HG03575 (cell line): ENCODE data around the gene SEPTIN12.
"Not testable (repeated sequence)": the region's sequence is repeated elsewhere in the genome, so short reads cannot be mapped to it uniquely, and the experiment has no call there.

Experiments used
- ATAC-seq: cut with Tn5 transposase; IDR thresholded peaks from one replicate; pipeline ENCODE4 v1.9.1; 2021; ENCODE audit not compliant: unreplicated experiment, insufficient number of reproducible peaks, low FRiP score; ENCODE audit errors: extremely low read depth

The SEPTIN12 gene

DNA sequence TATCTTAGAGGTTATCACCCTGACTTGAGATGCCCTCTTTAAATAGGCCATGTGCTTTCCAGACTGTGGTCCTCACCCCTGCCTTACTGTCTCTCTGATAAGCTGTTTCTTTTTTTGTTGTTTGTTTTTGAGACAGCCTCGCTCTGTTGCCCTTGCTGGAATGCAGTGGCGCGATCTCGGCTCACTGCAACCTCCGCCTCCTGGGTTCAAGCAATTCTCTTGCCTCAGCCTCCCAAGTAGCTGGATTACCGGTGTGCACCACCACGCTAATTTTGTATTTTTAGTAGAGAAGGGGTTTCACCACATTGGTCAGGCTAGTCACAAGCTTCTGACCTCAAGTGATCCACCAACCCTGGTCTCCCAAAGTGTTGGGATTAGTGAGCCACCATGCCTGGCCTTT, 765 bp upstream of the SEPTIN12 start:
- ATAC-seq: no peak

DNA sequence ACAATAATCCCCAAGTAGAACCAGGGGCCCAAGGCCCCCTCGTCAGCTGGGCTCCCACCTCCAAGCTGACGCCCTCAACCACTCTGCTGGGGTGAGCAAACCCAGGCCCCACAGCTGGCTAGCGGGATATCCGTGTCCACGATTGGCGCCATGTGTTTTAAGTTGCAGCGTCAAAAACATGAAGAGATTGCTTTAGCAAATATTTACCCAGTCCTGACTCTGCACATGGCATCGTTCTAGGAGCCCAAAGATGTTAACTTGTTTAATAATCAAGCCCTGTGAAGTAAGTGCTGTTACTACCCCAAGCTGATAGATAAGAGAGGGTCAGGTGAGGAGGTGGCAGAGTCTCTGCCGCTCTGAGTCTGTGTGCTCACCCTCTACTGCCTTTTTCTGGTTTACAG, 344 bp upstream of the SEPTIN12 start:
- ATAC-seq: no peak

DNA sequence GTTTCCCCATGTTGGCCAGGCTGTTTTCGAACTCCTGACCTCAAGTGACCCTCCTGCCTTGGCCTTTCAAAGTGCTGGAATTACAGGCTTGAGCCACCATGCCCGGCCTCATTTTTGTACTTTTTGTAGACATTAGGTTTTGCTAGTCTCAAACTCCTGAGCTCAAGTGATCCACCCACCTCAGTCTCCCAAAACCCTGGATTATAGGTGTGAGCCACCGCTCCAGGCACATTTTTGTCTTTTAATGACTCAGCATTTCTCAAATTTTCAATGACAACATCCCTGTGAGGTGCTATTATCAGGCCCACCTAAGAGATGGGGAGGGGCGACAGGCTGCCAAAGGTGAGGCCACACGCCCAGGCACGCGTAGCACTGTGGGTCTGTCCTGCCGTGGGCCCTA, 1.1 kb downstream of the SEPTIN12 start:
- no peak for ATAC-seq

DNA sequence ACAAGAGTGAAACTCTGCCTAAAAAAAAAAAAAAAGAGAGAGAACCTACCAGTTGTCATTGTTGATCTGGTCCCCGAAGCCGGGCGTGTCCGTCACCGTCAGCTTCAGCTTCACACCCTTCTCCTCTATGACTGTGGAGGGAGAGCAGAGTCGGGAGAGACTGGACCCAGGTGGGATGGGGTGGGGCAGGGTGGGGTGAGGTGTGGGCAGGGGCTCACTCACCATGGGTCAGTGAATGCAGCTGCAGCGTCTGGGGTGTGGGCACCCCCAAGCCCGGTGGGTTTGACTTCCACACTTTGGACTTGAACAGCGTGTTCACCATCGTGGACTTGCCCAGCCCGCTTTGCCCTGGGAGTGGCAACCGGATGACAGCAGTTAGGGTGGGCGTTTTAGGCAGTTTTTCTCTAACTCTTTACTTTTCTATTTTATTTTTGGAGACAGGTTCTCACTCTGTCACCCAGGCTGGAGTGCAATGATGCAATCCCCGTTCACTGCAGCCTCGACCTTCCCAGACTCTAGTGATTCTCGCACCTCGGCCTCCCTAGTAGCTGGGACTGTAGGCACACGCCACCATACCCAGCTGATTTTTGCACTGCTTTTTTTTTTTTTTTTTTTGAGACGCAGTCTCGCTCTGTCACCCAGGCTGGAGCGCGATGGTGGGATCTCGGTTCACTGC, 2.2 kb downstream of the SEPTIN12 start:
- ATAC-seq: no peak

DNA sequence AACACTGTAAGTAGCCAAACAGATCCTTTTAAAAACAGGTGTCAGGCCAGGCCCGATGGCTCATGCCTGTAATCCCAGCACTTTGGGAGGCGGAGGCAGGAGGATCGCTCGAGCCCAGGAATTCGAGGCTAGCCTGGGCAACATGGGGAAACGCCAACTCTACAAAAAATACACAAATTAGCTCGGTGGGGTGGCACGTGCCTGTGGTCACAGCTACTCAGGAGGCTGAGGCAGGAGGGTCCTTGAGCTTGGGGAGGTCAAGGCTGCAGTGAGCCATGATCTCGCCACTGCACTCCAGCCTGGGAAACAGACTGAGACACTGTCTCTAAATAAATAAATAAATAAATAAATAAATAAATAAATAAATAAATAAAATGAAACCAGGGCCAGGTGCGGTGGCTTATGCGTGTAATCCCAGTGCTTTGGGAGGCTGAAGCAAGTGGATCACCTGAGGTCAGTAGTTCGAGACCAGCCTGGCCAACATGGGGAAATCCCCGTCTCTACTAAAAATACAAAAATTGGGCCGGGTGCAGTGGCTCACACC, 3.6 kb downstream of the SEPTIN12 start:
- not testable (repeated sequence) for ATAC-seq

DNA sequence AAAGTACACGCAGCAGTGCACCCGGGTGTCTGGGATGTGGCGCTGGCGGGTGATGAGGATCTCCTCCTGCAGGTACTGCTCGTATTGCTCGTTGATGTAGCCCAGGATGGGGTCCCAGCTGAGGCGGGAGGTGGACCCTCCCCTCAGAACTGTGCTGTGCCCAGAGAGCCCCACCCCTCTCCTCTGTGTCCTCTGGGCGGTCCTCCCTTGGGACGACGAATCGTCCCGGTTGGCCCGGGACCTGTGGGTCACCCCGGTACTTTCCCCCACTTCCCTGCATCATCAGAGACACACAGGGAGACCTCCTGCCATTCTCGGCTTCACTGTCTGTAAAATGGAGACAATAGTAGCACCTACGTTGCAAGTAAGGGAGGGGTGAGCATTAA, 4.2 kb downstream of the SEPTIN12 start:
- no peak for ATAC-seq

DNA sequence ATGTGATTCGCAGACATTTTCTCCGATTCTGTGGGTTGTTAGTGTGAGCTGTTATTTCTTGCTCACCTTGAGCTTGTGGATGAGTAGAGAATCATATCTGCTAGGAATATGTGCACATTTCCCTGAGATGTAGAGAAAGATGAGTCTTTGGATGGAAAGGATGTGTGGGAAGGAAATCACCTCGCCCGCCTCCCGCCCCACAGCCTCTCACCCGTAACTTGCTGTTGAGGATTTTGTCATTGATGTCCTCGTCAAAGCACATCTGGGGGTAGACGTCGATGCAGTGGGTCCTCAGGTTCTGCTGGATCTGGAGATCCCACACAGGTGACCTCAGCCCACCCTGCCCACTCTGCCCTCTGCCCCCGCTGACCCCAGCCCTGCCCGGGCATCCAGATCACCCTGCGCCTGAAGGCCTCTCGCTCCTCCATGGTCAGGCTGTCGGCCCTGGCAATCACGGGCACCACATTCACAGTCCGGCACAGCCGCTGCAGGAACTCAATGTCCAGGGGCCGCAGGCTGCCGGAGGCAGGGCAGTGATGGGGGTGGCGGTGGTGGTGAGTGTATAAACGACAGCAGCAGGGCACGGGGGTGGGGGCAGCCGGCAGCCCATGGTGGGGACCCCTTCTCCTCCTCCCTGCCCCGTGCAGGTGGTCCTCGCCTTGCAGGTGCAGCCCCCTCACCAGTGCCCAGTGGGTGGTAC, 4.7 kb downstream of the SEPTIN12 start:
- ATAC-seq: no peak

DNA sequence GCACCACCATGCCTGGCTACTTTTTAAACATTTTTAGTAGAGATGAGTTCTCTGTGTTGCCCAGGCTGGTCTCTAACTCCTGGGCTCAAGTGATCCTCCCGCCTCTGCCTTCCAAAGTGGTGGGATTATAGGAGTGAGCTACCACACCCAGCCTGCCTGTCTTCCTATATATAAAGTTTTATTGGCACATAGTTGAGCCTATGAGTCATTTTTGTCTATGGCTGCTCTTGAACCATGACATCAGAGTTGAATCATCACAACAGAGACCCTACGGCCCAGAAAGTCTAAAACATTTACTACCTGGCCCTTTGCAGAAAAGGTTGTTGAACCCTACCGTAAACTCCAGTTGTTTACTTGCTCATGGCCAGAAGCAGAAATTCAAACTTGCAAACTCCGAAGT, 7.9 kb downstream of the SEPTIN12 start:
- no peak for ATAC-seq

DNA sequence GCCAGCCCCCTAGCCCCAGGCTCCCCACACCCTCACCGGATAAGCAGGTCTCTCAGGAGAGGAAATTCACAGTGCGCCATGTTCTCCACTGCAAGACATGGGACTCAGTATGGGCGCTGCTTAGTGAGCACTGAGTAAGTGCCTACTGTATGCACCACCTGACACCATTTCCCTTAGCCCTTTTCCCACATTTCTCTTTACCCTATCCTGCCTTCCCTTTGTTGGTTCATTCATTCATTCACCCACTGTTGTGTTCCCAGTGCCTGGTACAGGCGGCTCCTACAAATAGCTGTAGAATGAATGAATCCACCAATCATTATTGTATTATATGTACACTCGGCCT, 10.1 kb downstream of the SEPTIN12 start:
- ATAC-seq: no peak

DNA sequence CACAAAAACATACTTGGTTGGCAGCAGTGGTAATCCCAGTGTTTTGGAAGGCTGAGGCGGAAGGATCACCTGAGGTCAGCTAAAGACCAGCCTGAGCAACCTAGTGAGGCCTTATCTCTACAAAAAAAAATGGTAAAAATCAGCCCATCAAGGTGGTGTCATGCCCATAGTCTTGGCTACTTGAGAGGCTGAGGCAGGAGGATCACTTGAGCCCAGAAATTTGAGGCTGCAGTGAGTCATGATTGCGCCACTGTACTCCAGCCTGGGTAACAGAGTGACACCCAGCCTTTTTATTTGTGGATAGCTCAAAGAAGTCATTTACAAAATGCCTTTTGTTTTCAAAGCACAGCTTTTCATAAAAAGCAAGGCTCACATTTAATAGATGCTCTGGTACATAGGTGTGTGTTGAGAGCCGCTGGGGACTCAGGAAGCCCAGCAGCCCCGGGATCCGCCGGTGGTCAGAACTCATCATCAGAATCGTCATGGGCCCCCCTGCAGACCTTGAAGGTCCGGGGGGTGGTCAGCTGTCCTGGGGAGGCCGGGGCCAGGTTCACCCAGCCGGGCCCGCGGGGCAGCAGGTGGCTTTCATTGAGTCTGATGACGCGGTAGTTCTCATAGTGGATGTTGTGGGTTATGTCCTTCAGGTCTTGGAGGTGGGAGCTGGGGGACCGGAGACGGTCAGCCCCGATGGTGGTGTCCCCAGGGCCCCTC, 10.7 kb downstream of the SEPTIN12 start:
- ATAC-seq: no peak

DNA sequence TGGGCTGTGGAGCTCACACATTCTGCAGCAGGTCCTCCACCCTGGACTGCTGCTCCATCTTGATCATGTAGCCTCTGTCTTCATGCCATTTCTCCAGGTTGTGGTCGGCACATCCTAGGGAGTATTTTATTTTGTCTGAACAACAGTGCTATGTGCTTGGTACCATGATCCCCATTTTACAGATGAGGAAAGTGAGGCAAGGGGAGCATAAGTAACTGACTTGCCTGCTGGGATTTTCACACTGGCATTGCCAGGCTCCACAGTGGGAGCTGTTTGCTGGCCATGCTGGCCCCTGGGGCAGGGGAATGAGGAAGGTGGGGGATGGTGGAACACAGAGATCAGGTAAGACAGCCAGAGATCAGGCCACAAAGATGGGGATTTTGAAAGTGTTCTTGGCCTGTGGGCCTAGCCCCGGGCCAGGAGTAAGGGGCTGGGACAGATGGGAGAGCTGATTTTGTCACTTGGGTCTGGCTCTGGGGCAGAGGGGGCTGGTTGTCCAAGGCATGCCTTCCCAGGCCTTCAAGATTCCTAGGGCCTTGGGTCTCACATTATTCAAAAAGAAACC, 11.9 kb downstream of the SEPTIN12 start:
- no peak for ATAC-seq

DNA sequence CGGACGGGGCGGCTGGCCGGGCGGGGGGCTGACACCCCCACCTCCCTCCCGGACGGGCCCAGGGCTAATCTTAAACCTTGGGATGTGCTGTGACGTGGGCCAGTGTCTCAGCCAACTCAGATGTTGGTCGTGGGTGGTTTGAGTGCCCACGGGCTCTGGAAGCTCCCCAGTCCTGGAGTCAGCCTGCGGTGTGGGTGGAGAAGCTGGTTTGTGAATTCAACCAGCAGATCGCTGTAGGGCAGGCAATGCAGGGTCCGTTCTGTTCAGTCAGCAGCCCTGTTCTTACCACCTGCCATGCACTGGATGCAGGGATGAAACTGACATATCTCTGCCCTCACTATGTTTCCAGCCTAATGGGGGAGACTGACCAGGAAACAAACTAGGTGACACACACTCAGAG, 13.1 kb downstream of the SEPTIN12 start:
- ATAC-seq: no peak

DNA sequence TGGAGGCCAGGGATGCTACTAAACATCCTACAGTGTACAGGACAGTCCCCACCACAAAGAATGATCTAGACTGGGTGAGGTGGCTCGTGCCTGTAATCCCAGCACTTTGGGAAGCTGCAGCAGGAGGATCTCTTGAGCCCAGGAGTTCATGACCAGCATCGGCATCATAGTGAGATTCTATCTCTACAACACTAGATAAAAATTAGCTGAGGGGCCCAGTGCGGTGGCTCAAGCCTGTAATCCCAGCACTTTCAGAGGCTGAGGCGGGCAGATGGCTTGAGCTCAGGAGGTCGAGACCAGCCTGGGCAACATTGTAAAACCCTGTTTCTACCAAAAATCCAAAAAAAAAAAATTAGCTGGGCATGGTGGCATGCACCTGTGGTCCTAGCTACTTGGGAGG, 15.8 kb downstream of the SEPTIN12 start:
- no peak for ATAC-seq

DNA sequence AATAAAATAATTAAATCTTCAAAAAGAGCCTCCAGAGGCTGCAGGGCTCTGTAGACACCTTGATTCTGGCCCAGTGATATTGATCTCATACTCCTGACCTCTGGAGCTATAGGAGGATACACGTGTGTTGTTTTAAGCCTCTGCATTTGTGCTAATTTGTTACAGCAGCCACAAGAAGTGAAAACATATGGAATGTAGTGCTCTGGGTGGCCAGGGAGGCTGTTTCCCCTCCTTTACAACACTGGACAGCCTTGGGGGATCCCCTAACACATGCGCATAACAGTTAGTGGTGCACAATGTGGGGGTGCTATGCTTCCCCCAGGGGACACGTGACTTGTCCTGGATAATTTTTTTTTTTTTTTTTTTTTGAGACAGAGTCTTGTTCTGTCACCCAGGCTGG, 16.5 kb downstream of the SEPTIN12 start:
- no peak for ATAC-seq

DNA sequence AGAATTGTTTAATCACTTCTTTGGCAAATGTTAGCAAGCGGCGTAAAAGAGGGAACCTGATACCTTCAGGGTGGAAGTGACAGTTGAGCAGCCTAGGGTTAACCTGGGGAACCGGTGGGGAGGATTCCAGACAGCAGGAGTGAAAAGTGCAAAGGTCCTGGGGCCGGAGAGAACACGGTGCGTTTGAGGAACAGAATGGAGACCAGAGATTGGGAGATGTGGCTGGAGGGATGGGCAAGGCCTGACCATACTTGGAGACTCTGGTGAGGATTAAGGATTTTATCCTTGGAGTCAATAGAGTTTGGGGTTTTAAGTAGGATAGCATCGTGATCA, 18.9 kb downstream of the SEPTIN12 start:
- no peak for ATAC-seq

DNA sequence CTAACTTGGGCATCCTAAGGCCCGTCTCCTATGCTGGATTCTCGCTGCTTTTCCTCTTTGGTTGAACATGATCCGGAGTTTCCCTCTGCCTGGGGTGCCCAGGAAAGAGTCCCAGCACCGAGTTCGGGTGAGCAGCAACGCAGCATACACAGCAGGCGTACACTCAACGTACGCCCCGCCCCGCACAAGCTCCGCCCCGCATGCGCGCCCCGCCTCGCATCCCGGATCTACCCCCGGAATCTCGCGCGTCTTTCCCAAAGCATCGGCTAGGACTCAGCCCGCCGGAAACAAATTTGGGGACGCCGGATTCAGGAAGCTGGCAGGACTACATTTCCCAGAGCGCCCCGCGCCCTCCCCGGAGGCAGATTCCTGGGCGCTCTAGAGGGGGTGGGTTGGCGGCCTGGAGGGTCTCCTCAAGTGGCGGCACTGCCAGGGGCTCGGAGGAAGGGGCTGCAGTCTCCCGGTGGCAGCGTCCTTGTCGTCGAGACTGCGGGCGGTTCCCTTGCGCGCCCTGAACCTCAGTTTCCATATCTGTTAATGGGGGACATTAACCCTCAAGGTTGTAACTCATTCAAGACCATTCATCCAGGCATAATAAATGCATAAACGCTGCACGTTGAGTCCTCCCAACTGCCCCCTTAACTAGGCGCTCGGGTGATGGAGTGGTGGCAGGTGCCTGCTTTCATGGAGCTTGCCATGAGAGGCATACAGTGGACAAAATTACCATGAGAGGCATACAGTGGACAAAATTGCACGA, 19.4 kb downstream of the SEPTIN12 start:
- ATAC-seq: no peak

DNA sequence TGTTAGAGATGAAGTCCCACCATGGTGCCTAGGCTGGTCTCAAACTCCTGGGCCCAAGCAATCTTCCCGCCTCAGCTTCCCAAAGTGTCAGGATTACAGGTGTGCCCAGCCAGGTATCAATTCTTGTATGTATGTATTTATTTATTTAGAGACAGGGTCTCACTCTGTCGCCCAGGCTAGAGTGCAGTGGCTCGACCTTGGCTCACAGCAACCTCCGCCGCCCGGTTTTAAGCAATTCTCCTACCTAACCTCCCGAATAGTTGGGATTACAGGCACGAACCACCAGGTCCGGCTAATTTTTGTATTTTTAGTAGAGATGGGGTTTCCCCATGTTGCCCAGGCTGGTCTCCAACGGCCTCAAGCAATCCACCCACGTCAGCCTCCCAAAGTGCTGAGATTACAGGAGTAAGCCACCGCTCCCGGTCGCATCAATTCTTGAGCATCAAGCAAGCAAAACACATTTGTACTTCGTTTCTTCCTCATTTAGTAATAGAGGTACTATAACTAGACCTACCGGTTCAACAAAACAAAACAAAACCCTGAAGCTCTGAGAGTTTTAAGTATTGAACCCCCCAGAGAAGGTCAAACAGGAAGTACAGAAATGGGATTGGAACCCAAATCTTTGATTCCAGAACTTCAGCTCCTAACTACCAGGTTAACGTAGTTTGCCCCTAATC, 20.1 kb downstream of the SEPTIN12 start:
- ATAC-seq: no peak

DNA sequence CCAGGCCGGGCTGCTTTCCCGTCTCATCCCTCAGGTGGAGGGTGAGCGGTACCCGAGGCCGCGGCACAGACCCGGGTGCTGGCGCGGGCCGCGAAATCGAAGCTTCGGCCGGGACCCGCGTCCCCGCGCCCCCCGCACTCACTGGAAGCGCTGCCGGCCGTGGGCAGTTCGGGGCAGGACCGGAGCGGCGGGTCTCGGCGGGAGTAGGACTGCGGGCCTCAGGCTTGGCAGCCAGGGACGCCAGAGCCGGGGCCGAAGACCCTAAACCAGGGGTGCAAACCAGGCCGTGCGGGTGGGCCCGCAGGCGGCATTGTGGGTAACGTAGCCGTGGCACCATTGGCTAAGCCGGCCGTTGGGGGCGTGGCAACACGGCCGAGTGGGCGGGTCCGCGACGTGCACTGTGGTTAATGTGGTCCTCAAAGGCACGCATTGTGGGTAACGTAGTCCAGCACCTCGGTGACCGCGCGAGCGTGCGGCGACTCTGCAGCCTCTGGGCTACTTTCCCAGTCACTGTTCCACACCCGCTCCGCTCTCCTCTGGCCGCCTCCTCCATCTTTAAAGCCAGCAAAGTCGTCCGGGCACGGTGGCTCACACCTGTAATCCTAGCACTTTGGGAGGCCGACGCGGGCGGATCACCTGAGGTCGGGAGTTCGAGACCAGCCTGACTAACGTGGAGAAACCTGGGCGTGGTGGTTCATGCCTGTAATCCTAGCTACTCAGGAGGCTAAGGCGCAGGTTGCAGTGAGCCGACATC, 21.1 kb downstream of the SEPTIN12 start, which contains the start of gene ZNF500:
ZNF500 (minus strand) TSS at position 288 of the 754 bp plus-strand sequence. CDS start 1,184 bp downstream, outside the sequence.
- peak; percentile 64 for ATAC-seq
